Osteocyte (in vitro differentiated cells): ENCODE data around the gene RASSF3. TPM values are rescaled to one million over a fixed set of nuclear protein-coding genes. Genes with fewer than 3 reads are reported as not detected.

Experiments
- DNase-seq: peaks from one replicate; pipeline ENCODE4 v3.0.0; 2021; ENCODE audit warnings: mixed read lengths; ENCODE audit not compliant: unreplicated experiment; ENCODE audit errors: extremely low spot score
- H3K27ac Mint-ChIP-seq: one replicate; pipeline ENCODE4 v1.8.0; 2021; ENCODE audit warnings: mild to moderate bottlenecking, mixed read lengths; ENCODE audit not compliant: unreplicated experiment
- H3K27me3 Mint-ChIP-seq: one replicate; pipeline ENCODE4 v1.8.0; 2021; ENCODE audit warnings: mixed read lengths; ENCODE audit not compliant: unreplicated experiment
- H3K36me3 Mint-ChIP-seq: one replicate; pipeline ENCODE4 v1.8.0; 2021; ENCODE audit warnings: mixed read lengths; ENCODE audit not compliant: unreplicated experiment
- H3K4me1 Mint-ChIP-seq: one replicate; pipeline ENCODE4 v1.8.0; 2021; ENCODE audit warnings: mixed read lengths; ENCODE audit not compliant: unreplicated experiment
- H3K4me3 Mint-ChIP-seq: one replicate; pipeline ENCODE4 v1.8.0; 2021; ENCODE audit warnings: mild to moderate bottlenecking, moderate library complexity, mixed read lengths; ENCODE audit not compliant: unreplicated experiment
- H3K9me3 Mint-ChIP-seq: one replicate; pipeline ENCODE4 v1.8.0; 2021; ENCODE audit warnings: mixed read lengths; ENCODE audit not compliant: unreplicated experiment
- total RNA-seq: library from RNA; stranded (reverse); gene quantifications from 2 replicates; pipeline ENCODE4 v1.2.1, GENCODE V29; 2021
- TF ChIP-seq, protein P1 (sequence below): fragments of 200-600 bp; sonication (generic); IDR thresholded peaks from 2 replicates; pipeline ENCODE4 v1.5.0; 2021; ENCODE audit warnings: antibody characterized with exemption, mild to moderate bottlenecking, moderate library complexity

Gene RASSF3
- total RNA-seq, 1 donor from 2014 or later, result 29.0 TPM

GRCh38 chr12:64633940-64634337, 23.6 kb downstream of the RASSF3 start:
- TF ChIP-seq, protein P1, sequence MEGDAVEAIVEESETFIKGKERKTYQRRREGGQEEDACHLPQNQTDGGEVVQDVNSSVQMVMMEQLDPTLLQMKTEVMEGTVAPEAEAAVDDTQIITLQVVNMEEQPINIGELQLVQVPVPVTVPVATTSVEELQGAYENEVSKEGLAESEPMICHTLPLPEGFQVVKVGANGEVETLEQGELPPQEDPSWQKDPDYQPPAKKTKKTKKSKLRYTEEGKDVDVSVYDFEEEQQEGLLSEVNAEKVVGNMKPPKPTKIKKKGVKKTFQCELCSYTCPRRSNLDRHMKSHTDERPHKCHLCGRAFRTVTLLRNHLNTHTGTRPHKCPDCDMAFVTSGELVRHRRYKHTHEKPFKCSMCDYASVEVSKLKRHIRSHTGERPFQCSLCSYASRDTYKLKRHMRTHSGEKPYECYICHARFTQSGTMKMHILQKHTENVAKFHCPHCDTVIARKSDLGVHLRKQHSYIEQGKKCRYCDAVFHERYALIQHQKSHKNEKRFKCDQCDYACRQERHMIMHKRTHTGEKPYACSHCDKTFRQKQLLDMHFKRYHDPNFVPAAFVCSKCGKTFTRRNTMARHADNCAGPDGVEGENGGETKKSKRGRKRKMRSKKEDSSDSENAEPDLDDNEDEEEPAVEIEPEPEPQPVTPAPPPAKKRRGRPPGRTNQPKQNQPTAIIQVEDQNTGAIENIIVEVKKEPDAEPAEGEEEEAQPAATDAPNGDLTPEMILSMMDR, result no peak
- Mint-ChIP-seq H3K27ac (peak overlapping the region; percentile 5), H3K4me1 (peaks cover 24% of the 10 kb centered on the region), H3K9me3 (no peaks in the 10 kb centered on the region), H3K4me3 (no peak overlapping the region), H3K27me3 (no peaks in the 10 kb centered on the region), H3K36me3 (peaks cover 23% of the 10 kb centered on the region)
- no peak for DNase-seq

- TF ChIP-seq, protein P1, result no peak
- no peak for DNase-seq
- Mint-ChIP-seq H3K4me3 (no peak overlapping the region), H3K36me3 (peaks cover 23% of the 10 kb centered on the region), H3K27me3 (no peaks in the 10 kb centered on the region), H3K9me3 (no peaks in the 10 kb centered on the region), H3K27ac (no peak overlapping the region), H3K4me1 (peaks cover 24% of the 10 kb centered on the region)
Observed at GRCh38 chr12:64634508-64635092, 24.3 kb downstream of the RASSF3 start.

DNA sequence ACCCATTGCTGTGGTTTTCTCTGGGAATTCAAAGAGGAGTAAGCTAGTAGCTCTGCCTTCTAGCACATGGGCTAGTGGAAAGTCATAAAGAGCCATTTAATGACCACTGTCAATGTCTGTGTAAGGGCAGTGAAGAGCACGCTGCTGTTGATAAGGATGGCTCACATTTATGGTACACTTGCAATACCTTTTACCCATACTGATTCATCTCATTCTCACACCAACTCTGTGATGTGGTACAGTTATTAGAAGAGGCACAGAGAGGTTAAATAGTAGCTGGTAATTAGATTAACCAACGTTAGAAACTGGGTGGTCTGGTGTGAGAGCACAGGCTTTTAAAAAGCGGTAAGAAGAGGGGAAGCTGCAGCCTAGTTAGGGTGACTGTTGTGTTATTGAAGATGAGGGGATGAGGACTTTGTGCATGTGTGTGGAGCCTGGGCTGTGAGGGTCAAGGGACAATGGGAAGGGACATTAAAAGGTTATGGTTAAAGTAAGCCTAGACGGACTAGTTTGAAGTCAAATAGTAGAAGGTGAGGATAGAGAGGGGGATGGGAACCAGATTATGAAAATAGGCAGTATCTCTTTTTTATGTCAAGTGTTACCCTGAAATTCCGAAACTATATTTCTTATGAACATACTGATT, 25.2 kb downstream of the RASSF3 start:
- DNase-seq, result no peak
- TF ChIP-seq, protein P1, result no peak
- H3K27me3 Mint-ChIP-seq, result no peaks in the 10 kb centered on the region
- no peaks in the 10 kb centered on the region for H3K9me3 Mint-ChIP-seq
- H3K4me3 Mint-ChIP-seq, result no peak overlapping the region
- H3K4me1 Mint-ChIP-seq, result peaks cover 24% of the 10 kb centered on the region
- H3K27ac Mint-ChIP-seq, result no peak overlapping the region
- H3K36me3 Mint-ChIP-seq, result peaks cover 22% of the 10 kb centered on the region

DNA sequence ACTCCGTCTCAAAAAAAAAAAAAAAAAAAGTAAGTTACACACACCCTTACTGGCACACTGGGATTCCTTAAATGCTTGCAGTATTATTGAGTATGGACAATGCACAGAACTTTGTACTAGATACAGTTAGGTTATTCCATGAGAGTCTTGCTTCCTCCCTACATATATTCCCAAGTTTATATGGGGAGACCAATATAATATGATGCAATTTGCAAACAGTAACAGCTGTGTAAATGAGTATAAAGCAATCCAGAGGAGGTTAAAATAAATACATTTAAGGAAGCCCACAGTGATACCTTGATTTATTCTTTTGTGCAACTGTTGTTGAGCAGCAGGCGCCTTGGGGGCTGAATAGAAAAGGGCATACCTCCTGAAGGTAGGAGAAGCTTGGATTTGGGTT, 26.6 kb downstream of the RASSF3 start:
- Mint-ChIP-seq H3K27ac (no peak overlapping the region), H3K36me3 (peaks cover 11% of the 10 kb centered on the region), H3K4me3 (no peak overlapping the region), H3K4me1 (peaks cover 24% of the 10 kb centered on the region), H3K9me3 (no peaks in the 10 kb centered on the region), H3K27me3 (no peaks in the 10 kb centered on the region)
- no peak for DNase-seq
- TF ChIP-seq, protein P1, result no peak

DNA sequence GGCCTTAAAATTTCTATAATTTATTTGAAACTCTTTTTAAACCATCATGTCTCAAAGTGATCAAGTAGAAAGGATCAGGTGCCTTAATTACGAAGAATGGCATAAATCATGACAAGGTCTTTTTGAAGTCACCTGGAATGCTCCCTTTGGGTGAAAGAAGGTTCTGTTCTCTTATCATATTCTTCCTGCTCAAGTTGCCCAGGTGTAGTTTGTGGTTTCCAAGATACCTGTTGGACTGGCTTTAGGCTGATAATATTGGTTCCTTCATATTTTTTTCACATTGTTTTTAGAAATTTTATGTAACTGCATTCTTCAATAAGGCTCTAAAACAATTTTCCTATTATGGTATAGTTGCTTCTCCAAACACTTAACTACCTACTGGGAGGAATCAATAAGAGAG, 29.2 kb downstream of the RASSF3 start:
- TF ChIP-seq, protein P1, result no peak
- Mint-ChIP-seq H3K4me3 (no peak overlapping the region), H3K27me3 (no peaks in the 10 kb centered on the region), H3K27ac (no peak overlapping the region), H3K9me3 (no peaks in the 10 kb centered on the region), H3K4me1 (peaks cover 20% of the 10 kb centered on the region), H3K36me3 (no peaks in the 10 kb centered on the region)
- DNase-seq, result no peak
